Kidney epithelial cell (primary cell): Measurements from ENCODE around the gene TMEM255B. TPM values are rescaled to one million over a fixed set of nuclear protein-coding genes. Genes with fewer than 3 reads are reported as not detected.
A peak's percentile ranks its signal among the peaks of the same experiment; 100 is the strongest.

ENCODE experiments used
- DNase-seq: peaks from one replicate; pipeline ENCODE4 v3.0.0-alpha.2; 2010; ENCODE audit warnings: low read depth
- H3K27me3 ChIP-seq: 2 replicates; pipeline ENCODE4 v1.6.0; 2011; ENCODE audit warnings: low read length; ENCODE audit not compliant: control insufficient read depth, insufficient read depth
- H3K36me3 ChIP-seq: 2 replicates; pipeline ENCODE4 v1.5.1; 2011; ENCODE audit warnings: low read length; ENCODE audit not compliant: control insufficient read depth, insufficient read depth
- H3K4me3 ChIP-seq: 2 replicates; pipeline ENCODE4 v1.5.1; 2011; ENCODE audit warnings: low read depth, mild to moderate bottlenecking, control low read depth, low read length
- CTCF ChIP-seq: IDR thresholded peaks from 2 replicates; pipeline ENCODE4 v1.5.1; 2011; ENCODE audit warnings: mild to moderate bottlenecking, moderate library complexity, low read length, control low read depth, inconsistent platforms; ENCODE audit not compliant: insufficient read depth, poor library complexity, severe bottlenecking
- total RNA-seq: library from RNA; depleted of rRNA; stranded (reverse); fragments of >200 nt; gene quantifications from 2 replicates; pipeline ENCODE4 v1.2.3, GENCODE V29; 2015

Gene TMEM255B
- total RNA-seq, 1 donor from 2014 or later = 11.4 TPM

- no peak for TF ChIP-seq CTCF
- DNase-seq = no peak
- no peaks in the 10 kb centered on the region for H3K27me3 ChIP-seq
- H3K36me3 ChIP-seq = no peaks in the 10 kb centered on the region
- H3K4me3 ChIP-seq = no peak overlapping the region
Observed at GRCh38 chr13:113813749-113814434, 54.9 kb downstream of the TMEM255B start.

- H3K4me3 ChIP-seq = no peak overlapping the region
- no peaks in the 10 kb centered on the region for H3K36me3 ChIP-seq
- no peaks in the 10 kb centered on the region for H3K27me3 ChIP-seq
- TF ChIP-seq CTCF = no peak
- DNase-seq = peak; percentile 44
Observed at GRCh38 chr13:113814435-113814821, 55.4 kb downstream of the TMEM255B start.

GRCh38 chr13:113815151-113816058 is 56.4 kb downstream of the TMEM255B start:
- Histone ChIP-seq H3K36me3 (no peaks in the 10 kb centered on the region), H3K4me3 (no peak overlapping the region), H3K27me3 (no peaks in the 10 kb centered on the region)
- DNase-seq = no peak
- no peak for TF ChIP-seq CTCF

- no peak overlapping the region for H3K4me3 ChIP-seq
- no peak for TF ChIP-seq CTCF
- DNase-seq = no peak
- no peaks in the 10 kb centered on the region for H3K27me3 ChIP-seq
- H3K36me3 ChIP-seq = no peaks in the 10 kb centered on the region
Observed at GRCh38 chr13:113816254-113816929, 57.4 kb downstream of the TMEM255B start.

GRCh38 chr13:113816946-113817859 is 58.2 kb downstream of the TMEM255B start:
- peak; percentile 88 for TF ChIP-seq CTCF
- H3K4me3 ChIP-seq = no peak overlapping the region
- no peaks in the 10 kb centered on the region for H3K27me3 ChIP-seq
- H3K36me3 ChIP-seq = no peaks in the 10 kb centered on the region
- DNase-seq = peak; percentile 72
